HG02938 (cell line): ENCODE results near the gene DSG4.
"Not testable (repeated sequence)": the region's sequence is repeated elsewhere in the genome, so short reads cannot be mapped to it uniquely, and the experiment has no call there.

Experiments
- ATAC-seq: cut with Tn5 transposase; IDR thresholded peaks from one replicate; pipeline ENCODE4 v1.9.1; 2021; ENCODE audit warnings: mild to moderate bottlenecking, moderate library complexity; ENCODE audit not compliant: unreplicated experiment

DSG4 gene, protein sequence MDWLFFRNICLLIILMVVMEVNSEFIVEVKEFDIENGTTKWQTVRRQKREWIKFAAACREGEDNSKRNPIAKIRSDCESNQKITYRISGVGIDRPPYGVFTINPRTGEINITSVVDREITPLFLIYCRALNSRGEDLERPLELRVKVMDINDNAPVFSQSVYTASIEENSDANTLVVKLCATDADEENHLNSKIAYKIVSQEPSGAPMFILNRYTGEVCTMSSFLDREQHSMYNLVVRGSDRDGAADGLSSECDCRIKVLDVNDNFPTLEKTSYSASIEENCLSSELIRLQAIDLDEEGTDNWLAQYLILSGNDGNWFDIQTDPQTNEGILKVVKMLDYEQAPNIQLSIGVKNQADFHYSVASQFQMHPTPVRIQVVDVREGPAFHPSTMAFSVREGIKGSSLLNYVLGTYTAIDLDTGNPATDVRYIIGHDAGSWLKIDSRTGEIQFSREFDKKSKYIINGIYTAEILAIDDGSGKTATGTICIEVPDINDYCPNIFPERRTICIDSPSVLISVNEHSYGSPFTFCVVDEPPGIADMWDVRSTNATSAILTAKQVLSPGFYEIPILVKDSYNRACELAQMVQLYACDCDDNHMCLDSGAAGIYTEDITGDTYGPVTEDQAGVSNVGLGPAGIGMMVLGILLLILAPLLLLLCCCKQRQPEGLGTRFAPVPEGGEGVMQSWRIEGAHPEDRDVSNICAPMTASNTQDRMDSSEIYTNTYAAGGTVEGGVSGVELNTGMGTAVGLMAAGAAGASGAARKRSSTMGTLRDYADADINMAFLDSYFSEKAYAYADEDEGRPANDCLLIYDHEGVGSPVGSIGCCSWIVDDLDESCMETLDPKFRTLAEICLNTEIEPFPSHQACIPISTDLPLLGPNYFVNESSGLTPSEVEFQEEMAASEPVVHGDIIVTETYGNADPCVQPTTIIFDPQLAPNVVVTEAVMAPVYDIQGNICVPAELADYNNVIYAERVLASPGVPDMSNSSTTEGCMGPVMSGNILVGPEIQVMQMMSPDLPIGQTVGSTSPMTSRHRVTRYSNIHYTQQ

DNA sequence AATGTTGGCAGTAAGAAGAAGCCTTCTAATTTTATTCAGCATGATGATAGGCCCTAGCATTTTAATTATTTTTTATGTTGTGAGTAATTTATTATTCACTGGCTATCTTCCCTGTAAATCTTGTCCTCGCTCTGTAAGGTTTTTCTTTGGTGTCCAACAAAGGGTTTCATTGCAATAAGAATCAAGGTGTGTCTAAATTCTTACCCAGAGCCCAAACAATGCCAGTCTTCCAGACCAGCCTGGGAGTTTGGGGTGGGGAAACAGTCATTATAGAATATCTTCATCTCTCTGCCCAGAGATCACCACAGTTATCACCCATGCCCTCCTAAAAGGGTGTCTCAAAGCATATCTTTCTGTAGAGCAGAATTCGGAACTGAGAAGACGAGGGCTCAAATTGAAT lies at the start of gene DSG4:
Gene DSG4, plus strand, starts transcription at position 301 of the 400 bp plus-strand sequence. CDS start 135 bp downstream, outside the sequence.
- ATAC-seq = no peak

DNA sequence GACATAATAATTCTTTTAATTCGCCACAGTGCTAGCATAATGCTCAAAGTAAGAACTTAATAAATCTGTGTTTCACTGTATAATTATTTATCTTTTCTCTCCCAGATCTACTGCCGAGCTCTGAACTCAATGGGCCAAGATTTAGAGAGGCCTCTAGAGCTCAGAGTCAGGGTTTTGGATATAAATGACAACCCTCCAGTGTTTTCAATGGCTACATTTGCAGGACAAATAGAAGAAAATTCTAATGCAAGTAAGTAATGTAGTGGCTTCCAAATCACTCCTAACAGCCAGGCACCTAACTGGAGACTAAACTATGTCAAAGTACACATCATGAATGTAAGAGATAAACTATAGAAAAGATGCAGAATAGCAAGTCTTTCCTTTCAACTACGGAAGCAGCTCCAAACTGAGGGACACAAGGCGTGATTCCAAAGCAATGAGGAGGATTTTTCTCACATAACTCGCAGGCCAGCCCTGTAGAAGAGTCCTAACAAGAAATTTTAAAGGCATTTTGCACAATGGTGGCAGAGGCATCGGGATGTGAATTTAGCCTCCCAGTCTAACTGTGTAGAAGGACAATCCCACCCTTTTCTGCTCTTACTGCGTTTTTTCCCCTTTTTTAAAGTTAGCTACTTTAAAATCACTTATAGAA lies 46.7 kb upstream of the DSG4 start:
- ATAC-seq = no peak

DNA sequence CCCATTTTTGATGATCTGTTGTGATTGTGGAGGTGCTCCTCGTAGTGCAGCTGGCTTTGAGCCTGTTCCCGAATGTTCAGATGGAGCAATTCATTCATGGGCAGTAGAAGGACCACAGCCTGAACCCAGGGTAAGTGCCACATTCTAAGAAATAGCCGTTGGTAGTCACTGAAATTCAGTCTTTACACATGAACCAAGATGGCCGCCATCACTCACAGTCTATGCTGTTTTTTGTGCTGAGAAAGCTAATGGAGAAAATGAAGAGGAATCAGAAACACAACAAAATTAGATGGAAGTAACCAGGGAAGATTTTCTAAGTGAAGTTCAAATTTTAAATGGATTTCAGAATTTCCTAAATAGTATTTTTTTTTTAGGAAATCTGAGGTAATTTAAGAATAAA lies 33.1 kb upstream of the DSG4 start:
- no peak for ATAC-seq

DNA sequence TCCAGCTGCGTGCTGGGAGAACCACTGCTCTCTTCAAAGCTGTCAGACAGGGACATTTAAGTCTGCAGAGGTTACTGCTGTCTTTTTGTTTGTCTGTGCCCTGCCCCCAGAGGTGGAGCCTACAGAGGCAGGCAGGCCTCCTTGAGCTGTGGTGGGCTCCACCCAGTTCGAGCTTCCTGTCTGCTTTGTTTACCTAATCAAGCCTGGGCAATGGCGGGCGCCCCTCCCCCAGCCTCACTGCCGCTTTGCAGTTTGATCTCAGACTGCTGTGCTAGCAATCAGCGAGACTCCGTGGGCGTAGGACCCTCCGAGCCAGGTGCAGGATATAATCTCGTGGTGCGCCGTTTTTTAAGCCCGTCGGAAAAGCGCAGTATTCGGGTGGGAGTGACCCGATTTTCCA lies 23.2 kb upstream of the DSG4 start:
- not testable (repeated sequence) for ATAC-seq

DNA sequence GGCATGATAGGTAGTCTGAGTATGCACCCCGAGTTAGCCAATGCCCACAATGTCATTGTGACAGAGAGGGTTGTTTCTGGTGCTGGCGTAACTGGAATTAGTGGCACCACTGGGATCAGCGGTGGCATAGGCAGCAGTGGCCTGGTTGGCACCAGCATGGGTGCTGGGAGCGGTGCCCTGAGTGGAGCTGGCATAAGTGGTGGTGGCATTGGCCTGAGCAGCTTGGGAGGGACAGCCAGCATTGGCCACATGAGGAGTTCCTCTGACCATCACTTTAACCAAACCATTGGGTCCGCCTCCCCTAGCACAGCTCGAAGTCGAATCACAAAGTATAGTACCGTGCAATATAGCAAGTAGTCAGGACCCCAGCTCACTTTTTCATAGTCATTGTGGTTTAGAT lies 21.6 kb upstream of the DSG4 start:
- no peak for ATAC-seq

DNA sequence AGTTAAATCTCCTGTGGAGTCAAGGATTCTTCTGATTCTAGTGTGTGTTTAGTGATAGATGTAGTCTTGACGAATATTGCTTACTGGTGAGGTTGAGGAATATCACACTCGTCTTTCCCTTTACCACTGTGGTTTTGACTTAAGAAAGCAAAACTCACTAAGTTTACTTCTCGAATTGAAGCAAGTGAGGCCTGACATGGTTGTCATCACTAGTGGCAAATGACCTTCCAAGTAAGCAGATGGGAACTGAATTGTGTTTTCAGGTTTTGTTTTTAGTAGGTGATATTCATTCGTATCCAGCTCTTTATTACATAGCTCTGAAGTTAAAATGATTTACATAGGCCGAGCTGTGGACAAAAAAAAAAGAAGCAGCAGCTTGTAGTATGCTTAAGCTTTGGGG lies 20.6 kb upstream of the DSG4 start:
- no peak for ATAC-seq

DNA sequence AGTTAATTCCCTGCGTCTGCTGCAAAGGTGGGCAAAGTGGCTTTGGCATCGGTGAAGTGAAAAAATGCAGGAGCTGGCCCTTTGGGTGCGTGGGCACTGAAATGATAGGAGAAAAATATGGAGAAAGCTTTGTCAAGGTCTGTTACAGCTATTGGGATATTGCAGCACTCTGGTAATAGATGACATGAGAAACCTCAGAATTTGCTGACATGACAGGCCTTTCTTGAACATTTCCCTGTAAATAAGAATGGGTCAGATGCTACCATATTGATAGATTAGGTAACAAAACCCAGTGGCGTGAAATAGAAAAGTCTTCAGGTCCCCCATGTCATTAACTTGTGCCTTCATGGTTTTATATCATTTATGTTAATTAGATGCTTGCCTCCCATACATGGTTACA lies 12.4 kb upstream of the DSG4 start:
- no peak for ATAC-seq

DNA sequence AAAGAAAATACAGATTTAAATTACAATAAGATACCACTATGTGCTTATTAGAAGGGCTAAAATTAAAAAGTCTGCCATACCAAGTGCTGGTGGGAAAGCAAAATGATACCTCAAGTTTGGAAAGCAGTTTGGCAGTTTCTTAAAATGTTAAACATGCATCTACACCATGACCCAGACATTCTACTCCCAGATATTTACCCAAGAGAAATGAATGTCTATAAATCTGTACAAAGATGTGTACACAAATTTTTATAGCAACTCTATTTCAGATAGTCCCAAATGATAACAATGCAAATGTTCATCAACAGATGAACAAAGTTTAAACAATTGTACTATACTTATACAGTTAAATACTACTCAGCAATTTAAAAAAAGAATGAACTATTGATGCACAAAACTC lies 7.1 kb upstream of the DSG4 start:
- no peak for ATAC-seq

DNA sequence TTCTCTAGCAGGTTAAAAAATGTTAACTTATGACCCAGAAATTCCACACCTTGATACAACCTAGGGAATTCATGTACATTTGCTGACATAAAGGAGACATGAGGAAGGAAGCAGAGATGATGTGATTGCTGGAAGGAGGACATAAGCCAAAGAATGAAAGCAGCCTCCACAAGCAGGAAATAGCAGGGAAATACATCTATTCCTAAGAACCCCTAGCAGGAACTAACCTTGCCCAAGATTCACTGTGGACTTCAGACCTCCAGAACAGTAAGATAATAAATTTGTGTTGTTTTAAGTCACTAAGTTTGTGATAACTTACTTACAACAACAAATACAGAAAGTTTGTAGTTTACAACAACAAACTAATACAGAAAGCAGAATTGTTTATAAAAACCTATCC lies 4.6 kb upstream of the DSG4 start:
- ATAC-seq = no peak

DNA sequence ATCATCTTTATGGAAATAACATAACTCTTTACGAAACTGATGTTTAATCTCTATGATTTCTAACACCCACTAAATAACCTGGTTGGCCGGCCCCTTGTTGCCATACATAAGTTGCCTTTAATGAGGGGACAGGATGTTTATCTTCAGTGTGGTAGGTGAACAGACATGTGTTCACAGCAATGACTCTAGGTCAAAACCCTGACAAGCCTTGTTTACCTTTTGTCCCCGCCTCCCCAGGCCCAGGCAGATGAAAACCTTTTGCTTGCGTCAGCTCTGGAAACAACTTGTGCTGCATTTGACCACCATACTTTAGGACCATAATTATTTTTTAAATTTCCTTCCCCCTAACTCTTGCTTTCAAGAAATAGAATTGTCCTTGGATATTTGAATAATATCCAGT lies 2.9 kb upstream of the DSG4 start:
- ATAC-seq = no peak

DNA sequence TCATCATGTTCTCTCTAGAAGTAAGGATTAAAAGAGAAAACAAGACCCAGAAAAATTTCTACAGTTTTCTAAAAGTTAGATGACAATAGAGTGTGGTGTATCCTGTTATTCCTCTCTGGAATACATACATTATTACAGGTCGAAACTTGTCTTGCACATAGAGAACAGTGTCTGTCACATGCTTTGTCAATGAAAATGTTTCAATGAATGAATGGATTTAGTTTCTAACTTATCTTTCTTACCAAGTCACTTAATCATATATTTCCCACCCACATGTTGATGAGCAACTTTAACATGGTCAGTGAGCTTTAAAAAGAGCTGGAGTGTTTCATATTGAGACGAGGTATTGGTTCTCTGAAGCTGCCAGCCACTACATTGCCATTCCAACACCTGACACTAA lies 4.3 kb downstream of the DSG4 start:
- no peak for ATAC-seq

DNA sequence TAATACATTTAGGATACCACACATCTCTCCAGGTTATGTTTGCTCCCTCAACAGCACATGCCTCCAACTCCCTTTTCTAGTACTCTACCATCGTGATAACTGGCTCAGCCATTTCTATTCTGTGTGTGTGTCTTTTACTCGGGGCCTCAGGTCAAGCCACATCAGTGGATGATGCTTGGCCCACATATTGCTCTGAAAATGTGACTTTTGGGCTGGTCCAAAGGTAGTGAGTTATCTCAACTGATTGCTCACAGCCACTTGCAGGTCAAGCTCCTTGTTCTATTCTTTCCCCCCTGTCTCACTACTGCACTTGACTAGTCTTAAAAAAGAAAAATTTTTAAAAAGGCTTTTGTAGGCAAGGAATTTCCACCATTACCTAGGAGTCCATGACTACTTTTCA lies 5.5 kb downstream of the DSG4 start:
- ATAC-seq = no peak

DNA sequence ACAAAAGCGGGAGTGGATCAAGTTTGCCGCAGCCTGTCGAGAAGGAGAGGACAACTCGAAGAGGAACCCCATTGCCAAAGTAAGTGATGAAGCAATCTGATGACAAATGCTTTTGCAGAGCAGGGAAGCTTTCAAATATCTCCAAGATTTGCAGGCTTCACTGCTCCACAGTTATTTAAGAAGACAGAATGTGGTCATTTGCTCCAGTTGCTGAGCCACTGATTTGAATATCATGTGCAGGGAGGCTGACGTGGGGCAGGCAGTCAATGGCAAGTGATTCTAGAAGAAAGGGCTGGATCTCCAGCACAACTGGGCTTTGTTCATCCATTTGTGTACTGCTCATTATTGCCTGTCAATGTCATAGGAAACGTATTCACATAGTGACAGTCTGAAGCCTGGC lies 10.2 kb downstream of the DSG4 start:
- ATAC-seq = no peak

DNA sequence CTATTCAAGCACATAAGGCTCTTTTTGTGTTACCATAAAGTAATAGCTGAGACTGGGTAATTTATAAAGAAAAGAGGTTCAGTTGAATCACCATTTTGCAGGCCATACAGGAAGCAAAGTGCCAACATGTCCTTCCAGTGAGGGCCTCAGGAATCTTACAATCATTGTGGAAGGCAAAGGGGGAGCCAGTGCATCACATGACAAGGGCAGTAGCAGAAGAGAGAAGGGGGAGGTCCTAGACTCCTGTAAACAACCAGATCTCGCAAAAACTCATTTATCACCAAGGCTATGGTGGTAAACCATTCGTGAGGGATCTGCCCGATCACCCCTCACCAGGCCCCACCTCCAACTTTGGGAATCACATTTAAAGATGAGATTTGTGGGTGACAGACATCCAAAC lies 16.7 kb downstream of the DSG4 start:
- ATAC-seq = no peak

DNA sequence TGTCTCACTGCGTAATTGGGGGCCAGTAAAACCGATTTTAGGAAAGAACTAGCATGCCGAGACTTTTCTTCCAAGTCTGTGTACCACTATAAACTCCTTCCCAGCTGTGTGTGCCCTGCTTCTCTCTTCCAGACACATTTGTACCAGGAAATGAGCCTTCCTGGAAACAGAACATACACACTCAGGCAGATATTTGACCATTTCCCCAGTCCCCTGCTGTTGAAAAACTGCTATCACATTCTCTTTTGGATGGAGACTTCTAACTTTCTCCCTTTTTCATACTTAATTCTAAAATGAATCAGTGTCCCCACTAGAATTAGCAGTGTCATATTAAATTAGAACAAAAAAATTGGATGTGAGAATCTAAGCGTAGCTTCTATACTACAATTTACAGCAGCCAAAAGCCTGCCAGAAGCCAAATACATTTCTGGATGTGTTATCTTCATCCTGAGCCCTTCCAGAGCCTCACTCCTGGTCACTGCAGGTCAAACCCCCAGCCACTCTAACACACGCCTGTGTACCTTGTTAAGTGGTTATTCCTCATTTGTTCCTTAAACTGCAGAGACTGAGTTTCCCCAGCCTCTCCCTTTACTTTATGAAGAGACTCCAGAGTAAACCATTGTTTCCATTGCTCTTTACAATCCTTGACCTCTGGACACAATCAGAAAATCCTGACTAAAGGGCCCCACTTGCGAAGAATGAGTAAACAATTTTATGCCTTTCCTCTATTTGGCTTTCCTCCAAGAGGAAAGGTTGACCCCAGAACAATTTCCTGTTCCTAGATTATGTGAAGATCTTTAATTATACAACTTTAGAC lies 20.4 kb downstream of the DSG4 start:
- no peak for ATAC-seq

DNA sequence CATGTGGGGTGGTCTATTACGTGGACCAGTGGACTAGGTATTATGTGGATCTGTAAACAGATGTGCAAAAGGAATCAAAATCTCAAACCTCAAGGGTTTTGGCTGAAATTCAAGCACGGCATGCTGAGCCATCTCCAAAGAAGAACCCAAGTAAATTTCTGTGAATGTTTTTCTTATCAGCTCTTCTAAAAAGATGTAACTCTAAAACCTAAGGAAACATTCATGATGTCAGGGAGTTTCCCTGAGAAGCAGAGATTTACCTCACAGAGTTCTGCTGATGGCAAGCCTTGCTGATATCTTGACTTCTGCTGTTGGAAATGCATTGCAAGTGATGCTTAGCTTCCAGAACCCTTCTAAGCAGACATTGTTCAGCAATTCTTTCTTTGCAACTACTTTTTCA lies 21.6 kb downstream of the DSG4 start:
- ATAC-seq = no peak

DNA sequence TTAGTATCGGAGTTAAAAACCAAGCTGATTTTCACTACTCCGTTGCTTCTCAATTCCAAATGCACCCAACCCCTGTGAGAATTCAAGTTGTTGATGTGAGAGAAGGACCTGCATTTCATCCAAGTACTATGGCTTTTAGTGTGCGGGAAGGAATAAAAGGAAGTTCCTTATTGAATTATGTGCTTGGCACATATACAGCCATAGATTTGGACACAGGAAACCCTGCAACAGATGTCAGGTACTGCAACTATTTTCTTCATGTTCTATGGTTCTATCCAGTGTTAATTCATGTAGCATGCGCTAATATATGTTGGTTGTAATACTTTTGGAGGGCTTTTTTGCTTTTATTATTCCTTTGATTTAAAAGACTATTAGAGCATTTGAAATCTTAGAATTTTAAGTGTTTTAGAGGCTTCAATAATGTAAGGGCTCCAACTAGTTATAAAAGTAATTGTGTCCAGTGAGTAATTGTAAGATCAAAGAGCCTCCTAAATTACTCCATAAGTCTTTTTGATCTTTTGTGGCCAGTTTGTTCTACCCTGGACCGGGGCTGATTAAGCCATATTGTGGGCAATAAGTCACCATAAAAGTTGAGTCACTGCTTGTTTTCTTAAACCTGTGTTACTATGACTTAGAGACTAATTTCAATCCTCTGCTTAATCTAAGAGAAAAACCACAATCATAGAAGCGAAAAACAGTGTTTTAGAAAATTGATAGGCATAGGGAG lies 22.9 kb downstream of the DSG4 start:
- no peak for ATAC-seq

DNA sequence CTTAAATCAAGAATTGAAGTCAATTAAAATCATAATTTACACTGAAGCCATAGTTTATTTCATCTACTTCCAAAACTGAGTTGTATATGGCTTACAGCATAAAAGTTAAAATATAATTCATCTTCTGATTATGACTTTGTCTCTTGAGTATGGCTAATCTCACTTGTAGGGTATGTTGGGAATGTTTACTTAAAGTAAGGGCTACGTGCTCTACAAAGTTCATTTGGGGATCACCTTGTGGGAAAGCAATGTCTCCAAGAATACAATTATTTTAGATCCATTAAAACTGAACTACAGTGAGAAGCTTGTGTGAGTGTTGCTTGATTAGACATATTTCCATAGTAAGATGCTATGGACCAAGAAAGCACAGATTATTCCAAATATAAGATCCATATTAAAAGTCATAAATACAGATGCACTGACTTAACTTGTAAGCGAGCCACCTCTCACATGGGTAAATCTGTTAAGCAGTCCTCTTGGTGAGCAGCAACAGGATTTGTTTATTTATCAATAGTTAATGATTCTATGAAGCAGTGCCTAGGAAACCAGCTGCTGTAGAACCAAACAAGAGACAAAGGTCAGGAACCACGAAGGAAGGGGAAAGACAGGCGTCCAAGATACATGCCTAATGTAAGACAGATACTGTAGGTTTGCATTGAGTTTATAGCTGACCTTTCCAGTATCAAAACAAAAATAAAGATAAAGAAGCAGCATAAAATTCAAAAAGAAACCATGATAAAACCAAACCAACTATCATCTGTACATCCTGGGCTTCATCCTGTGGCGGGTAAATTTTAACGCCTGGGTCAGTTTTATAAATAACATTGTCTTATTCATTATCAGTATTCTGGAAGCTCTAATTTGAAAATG lies 24.8 kb downstream of the DSG4 start:
- ATAC-seq = no peak

DNA sequence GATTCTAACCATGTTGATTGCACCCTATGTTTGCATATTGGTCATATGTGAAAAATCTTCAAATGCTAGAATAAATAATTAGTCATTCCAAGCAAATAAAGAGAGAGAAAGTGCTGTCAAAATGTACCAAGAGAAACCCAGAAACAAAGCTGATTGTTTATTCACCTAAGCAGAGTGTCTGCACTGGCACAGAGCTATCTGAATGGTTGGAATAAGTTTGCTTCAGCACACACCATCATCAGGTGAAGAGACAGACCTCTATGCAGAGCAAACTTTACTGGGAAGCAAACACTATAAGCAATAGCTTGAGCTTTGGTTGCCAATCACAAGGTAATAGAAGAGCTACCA lies 25.4 kb downstream of the DSG4 start:
- ATAC-seq = no peak
